Skeletal muscle tissue (tissue), 4 donors: Measurements from ENCODE around the gene ZFP28. TPM values are rescaled to one million over a fixed set of nuclear protein-coding genes. Genes with fewer than 3 reads are reported as not detected.
A peak's percentile ranks its signal among the peaks of the same experiment; 100 is the strongest.

Experiments used
- H3K27ac ChIP-seq: one replicate; pipeline ENCODE4 v1.7.0; 2013; ENCODE audit warnings: mild to moderate bottlenecking, low read depth, low read length, inconsistent platforms
- H3K27me3 ChIP-seq, 3 donors: one replicate each; pipeline ENCODE4 v1.7.0; 2013; ENCODE audit warnings: low read length in 3 of 3; ENCODE audit not compliant: control insufficient read depth in 3 of 3, insufficient read depth in 3 of 3
- H3K36me3 ChIP-seq, 3 donors: one replicate each; pipeline ENCODE4 v1.7.0; 2013; ENCODE audit warnings: low read length in 3 of 3; ENCODE audit not compliant: control insufficient read depth in 3 of 3, insufficient read depth in 3 of 3
- H3K4me1 ChIP-seq, 3 donors: one replicate each; pipeline ENCODE4 v1.7.0; 2013; ENCODE audit warnings: low read length in 3 of 3, mild to moderate bottlenecking in 3 of 3; ENCODE audit not compliant: control insufficient read depth in 3 of 3, insufficient read depth in 3 of 3
- H3K4me3 ChIP-seq, 3 donors: one replicate each; pipeline ENCODE4 v1.7.0; 2013; ENCODE audit warnings: low read length in 3 of 3
- H3K9ac ChIP-seq, 3 donors: one replicate each; pipeline ENCODE4 v1.7.0; 2013; ENCODE audit warnings: low read length in 3 of 3, mild to moderate bottlenecking in 3 of 3, moderate library complexity in 2 of 3, low read depth in 1 of 3
- H3K9me3 ChIP-seq, 3 donors: one replicate each; pipeline ENCODE4 v1.7.0; 2013; ENCODE audit warnings: low read length in 3 of 3; ENCODE audit not compliant: control insufficient read depth in 3 of 3
- total RNA-seq: library from RNA; depleted of rRNA; stranded (reverse); fragments of >200 nt; gene quantifications from one replicate; pipeline ENCODE4 v1.2.3, GENCODE V29; 2014
- donor health status: Osteomylitis.

Gene ZFP28
- total RNA-seq, 1 donor from 2014 or later, result 5.7 TPM

GRCh38 chr19:56547535-56547934 is 8.8 kb downstream of the ZFP28 start:
- H3K36me3 ChIP-seq, result peaks cover 44 to 62% (median 50%) of the 10 kb centered on the region in 3 donors
- peaks cover 20 to 64% (median 22%) of the 10 kb centered on the region in 3 donors for H3K9me3 ChIP-seq
- no peak overlapping the region for H3K27ac ChIP-seq
- no peaks in the 10 kb centered on the region for H3K27me3 ChIP-seq
- peak overlapping the region in 1 of 3 donors; percentile 42 for H3K4me3 ChIP-seq
- no peaks in the 10 kb centered on the region for H3K4me1 ChIP-seq
- no peak overlapping the region for H3K9ac ChIP-seq

GRCh38 chr19:56554272-56554869 is 15.6 kb downstream of the ZFP28 start:
- Histone ChIP-seq H3K9me3 (peaks cover 31 to 77% (median 34%) of the 10 kb centered on the region in 3 donors), H3K4me3 (peak overlapping the region in 2 of 3 donors; percentile 23 to 28), H3K4me1 (no peaks in the 10 kb centered on the region), H3K36me3 (peaks cover 42 to 49% (median 45%) of the 10 kb centered on the region in 3 donors), H3K27ac (no peak overlapping the region), H3K9ac (no peak overlapping the region), H3K27me3 (no peaks in the 10 kb centered on the region)

DNA sequence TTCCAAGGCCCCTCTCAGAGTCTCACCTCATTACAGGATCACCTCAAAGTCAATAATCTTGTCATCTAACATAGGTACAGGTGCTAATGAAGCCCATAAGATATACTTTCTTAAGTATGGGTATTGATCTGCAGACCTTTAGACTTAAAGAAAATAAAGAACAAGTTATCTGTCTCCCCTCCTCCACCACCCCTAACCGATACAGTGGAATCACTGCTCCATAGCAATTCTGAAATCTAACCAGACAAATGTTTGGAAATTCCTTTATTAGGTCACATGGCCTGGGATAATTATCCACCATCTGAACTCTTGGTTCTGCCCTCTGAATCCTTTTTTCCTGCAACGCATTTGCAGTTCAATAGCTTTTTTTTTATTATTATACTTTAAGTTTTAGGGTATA is 24.0 kb downstream of the ZFP28 start:
- Histone ChIP-seq H3K9ac (no peak overlapping the region), H3K9me3 (peaks cover 21 to 55% (median 27%) of the 10 kb centered on the region in 3 donors), H3K4me1 (peaks cover 2 to 6% (median 2%) of the 10 kb centered on the region in 3 donors), H3K27me3 (no peaks in the 10 kb centered on the region), H3K27ac (no peak overlapping the region), H3K36me3 (peaks cover 6 to 10% (median 9%) of the 10 kb centered on the region in 3 donors), H3K4me3 (peak overlapping the region in 1 of 3 donors; percentile 46)

- Histone ChIP-seq H3K36me3 (peaks cover 29 to 38% (median 36%) of the 10 kb centered on the region in 3 donors), H3K4me3 (peak overlapping the region; percentile 98 to 99 (median 98)), H3K27ac (peak overlapping the region; percentile 72), H3K9me3 (peaks cover 20 to 50% (median 23%) of the 10 kb centered on the region in 3 donors), H3K4me1 (peaks cover 6 to 15% (median 9%) of the 10 kb centered on the region in 3 donors), H3K9ac (peak overlapping the region; percentile 89 to 95 (median 92)), H3K27me3 (no peaks in the 10 kb centered on the region)
These were observed 28.1 kb downstream of the ZFP28 start for GRCh38 chr19:56566904-56567273.

DNA sequence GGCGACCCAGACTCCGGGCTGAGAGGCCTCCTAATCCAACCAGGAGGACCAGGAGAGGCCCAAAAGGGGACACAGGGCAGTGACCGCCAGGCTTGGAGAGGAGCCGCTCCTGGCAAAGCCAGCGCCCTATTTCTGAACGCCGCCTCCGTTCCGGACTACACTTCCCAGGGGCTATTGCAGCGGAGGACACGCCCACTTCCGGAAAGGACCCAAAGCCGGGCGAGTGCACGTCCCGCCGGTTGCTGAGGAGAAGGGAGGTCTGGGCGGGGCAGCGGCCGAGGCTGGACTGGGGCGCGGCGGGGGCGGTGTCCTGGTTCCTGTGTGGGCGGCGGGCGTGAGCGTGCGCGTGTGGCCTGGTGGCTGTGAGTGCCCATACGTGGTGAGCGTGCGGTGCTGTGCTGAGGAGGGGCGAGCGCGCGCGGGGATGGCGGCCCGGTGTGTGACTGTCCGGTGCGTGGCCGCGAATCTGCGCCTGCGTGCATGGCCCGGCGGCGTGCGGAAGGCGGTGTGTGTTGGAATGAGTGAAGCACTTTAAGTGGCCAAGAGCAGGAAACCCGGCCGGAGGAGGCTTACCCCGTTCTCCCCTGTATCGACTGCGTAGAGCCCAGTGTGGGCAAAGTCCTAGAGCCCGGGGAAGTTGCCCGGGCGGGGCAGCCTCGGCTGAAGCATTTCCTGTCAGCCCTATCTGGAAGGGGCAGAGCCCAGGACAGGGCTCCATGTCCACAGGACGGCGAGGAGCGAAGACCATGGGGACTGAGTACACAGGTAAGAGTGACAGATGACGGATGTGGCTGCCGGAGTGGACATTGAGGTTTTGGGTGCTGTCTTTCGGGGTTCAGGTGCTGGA is 28.7 kb downstream of the ZFP28 start, which contains the start of gene ZNF470:
ZNF470 (plus strand) TSS at position 195 of the 847 bp plus-strand sequence. CDS start 2,844 bp downstream, outside the sequence.
- peak within 1 kb of the TSS; percentile 72 for H3K27ac ChIP-seq
- H3K9ac ChIP-seq, result peak within 1 kb of the TSS; percentile 89 to 95 (median 92)
- H3K27me3 ChIP-seq, result no peaks in the 10 kb centered on the region
- peak within 1 kb of the TSS; percentile 98 to 99 (median 98) for H3K4me3 ChIP-seq
- peaks cover 29 to 39% (median 37%) of the 10 kb centered on the region in 3 donors for H3K36me3 ChIP-seq
- peaks cover 6 to 15% (median 9%) of the 10 kb centered on the region in 3 donors for H3K4me1 ChIP-seq
- H3K9me3 ChIP-seq, result peaks cover 17 to 49% (median 19%) of the 10 kb centered on the region in 3 donors

DNA sequence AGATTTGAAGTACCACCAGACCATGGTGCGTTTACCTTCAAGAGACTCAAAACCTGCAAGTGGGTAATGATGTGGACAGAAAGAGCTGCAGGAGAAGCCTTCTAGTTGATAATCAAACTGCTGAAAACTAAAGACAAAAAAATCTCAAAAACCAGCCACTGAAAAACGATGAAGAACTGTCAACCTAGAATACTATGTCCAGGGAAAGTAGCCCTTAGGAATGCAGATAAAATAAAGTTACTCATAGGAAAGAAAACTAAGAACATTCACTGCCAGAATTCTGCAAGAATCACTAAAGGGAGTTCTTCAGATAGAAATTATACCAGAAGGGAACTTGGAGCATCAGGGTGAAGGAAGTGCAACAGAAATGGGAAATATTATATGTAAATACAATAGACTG is 33.8 kb downstream of the ZFP28 start:
- H3K27me3 ChIP-seq, result no peaks in the 10 kb centered on the region
- H3K4me1 ChIP-seq, result peaks cover 6 to 9% (median 8%) of the 10 kb centered on the region in 3 donors
- H3K9ac ChIP-seq, result no peak overlapping the region
- H3K4me3 ChIP-seq, result no peak overlapping the region
- H3K27ac ChIP-seq, result no peak overlapping the region
- peaks cover 48 to 79% (median 74%) of the 10 kb centered on the region in 3 donors for H3K36me3 ChIP-seq
- peaks cover 29 to 65% (median 35%) of the 10 kb centered on the region in 3 donors for H3K9me3 ChIP-seq

DNA sequence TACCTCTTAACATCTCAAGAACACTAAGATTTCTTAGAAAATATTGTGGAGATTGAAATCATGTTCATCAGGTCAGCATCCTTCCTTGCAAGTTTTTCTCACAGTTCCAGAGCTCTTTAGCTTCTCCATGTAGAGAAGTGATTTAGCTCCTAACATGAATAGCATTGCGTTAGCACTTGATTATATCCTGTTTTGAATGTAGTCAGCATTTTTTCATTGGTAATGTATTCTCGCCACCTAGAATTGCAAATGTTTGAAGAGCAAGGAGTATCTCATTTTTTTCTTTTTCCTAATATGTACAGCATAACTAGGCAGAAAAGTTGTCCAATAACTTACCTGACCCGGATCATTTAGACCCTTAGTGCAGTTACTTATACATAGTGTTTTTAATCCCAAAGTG is 35.2 kb downstream of the ZFP28 start:
- H3K4me3 ChIP-seq, result peak overlapping the region in 1 of 3 donors; percentile 25
- H3K9me3 ChIP-seq, result peaks cover 41 to 74% (median 45%) of the 10 kb centered on the region in 3 donors
- peaks cover 55 to 84% (median 77%) of the 10 kb centered on the region in 3 donors for H3K36me3 ChIP-seq
- no peaks in the 10 kb centered on the region for H3K4me1 ChIP-seq
- no peaks in the 10 kb centered on the region for H3K27me3 ChIP-seq
- no peak overlapping the region for H3K27ac ChIP-seq
- no peak overlapping the region for H3K9ac ChIP-seq

- H3K4me3 ChIP-seq, result peak overlapping the region in 1 of 3 donors; percentile 27
- no peaks in the 10 kb centered on the region for H3K27me3 ChIP-seq
- H3K9me3 ChIP-seq, result peaks cover 41 to 86% (median 52%) of the 10 kb centered on the region in 3 donors
- H3K36me3 ChIP-seq, result peaks cover 38 to 62% (median 52%) of the 10 kb centered on the region in 3 donors
- no peak overlapping the region for H3K9ac ChIP-seq
- no peaks in the 10 kb centered on the region for H3K4me1 ChIP-seq
- H3K27ac ChIP-seq, result no peak overlapping the region
These were observed 39.2 kb downstream of the ZFP28 start for GRCh38 chr19:56577719-56578602.

- Histone ChIP-seq H3K4me3 (peak overlapping the region; percentile 92 to 100 (median 99)), H3K9me3 (no peaks in the 10 kb centered on the region), H3K9ac (peak overlapping the region in 1 of 3 donors; percentile 95), H3K27ac (no peak overlapping the region), H3K36me3 (peaks cover 0 to 7% (median 3%) of the 10 kb centered on the region in 3 donors), H3K27me3 (no peaks in the 10 kb centered on the region), H3K4me1 (peaks cover 9 to 19% (median 10%) of the 10 kb centered on the region in 3 donors)
These were observed 55.7 kb downstream of the ZFP28 start for GRCh38 chr19:56594446-56594782.
